Neural cell (in vitro differentiated cells): Measurements from ENCODE around the gene ZNF862.

ENCODE experiments used
- POLR2AphosphoS5 ChIP-seq: IDR thresholded peaks from 2 replicates; pipeline ENCODE4 v1.6.1; 2012
- TAF1 ChIP-seq: IDR thresholded peaks from 2 replicates; pipeline ENCODE4 v1.6.1; 2012; ENCODE audit warnings: low read depth
- TF ChIP-seq, protein P1 (sequence below): fragments of 450-650 bp; IDR thresholded peaks from 2 replicates; pipeline ENCODE4 v1.5.1; 2014; ENCODE audit warnings: antibody characterized with exemption, mild to moderate bottlenecking, moderate library complexity; ENCODE audit not compliant: poor library complexity, severe bottlenecking
- TF ChIP-seq, protein P2 (sequence below): IDR thresholded peaks from 2 replicates; pipeline ENCODE4 v1.6.1; 2012; ENCODE audit warnings: borderline replicate concordance

DNA sequence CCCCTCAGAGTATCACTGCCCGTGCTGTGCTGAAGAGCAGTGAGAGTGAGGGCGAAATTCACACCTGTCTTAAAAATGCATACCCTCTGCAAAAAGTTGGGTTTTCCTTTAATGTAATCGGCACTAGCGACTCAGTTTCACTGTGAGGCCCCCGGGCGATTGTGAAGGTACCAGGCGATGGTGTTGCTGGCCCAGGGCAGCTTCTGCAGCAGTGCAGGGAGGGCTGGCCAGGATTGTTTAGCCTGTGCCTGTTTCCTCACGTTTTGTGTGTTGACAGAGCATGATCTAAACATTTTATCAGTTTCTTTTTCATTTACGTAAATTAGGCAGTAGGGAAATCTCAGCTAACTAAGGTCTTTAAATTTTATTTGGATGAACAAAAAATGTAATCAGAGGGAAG is 13.3 kb downstream of the ZNF862 start:
- TF ChIP-seq, protein P1, sequence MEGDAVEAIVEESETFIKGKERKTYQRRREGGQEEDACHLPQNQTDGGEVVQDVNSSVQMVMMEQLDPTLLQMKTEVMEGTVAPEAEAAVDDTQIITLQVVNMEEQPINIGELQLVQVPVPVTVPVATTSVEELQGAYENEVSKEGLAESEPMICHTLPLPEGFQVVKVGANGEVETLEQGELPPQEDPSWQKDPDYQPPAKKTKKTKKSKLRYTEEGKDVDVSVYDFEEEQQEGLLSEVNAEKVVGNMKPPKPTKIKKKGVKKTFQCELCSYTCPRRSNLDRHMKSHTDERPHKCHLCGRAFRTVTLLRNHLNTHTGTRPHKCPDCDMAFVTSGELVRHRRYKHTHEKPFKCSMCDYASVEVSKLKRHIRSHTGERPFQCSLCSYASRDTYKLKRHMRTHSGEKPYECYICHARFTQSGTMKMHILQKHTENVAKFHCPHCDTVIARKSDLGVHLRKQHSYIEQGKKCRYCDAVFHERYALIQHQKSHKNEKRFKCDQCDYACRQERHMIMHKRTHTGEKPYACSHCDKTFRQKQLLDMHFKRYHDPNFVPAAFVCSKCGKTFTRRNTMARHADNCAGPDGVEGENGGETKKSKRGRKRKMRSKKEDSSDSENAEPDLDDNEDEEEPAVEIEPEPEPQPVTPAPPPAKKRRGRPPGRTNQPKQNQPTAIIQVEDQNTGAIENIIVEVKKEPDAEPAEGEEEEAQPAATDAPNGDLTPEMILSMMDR, result no peak
- no peak for TF ChIP-seq POLR2AphosphoS5
- TF ChIP-seq, protein P2, sequence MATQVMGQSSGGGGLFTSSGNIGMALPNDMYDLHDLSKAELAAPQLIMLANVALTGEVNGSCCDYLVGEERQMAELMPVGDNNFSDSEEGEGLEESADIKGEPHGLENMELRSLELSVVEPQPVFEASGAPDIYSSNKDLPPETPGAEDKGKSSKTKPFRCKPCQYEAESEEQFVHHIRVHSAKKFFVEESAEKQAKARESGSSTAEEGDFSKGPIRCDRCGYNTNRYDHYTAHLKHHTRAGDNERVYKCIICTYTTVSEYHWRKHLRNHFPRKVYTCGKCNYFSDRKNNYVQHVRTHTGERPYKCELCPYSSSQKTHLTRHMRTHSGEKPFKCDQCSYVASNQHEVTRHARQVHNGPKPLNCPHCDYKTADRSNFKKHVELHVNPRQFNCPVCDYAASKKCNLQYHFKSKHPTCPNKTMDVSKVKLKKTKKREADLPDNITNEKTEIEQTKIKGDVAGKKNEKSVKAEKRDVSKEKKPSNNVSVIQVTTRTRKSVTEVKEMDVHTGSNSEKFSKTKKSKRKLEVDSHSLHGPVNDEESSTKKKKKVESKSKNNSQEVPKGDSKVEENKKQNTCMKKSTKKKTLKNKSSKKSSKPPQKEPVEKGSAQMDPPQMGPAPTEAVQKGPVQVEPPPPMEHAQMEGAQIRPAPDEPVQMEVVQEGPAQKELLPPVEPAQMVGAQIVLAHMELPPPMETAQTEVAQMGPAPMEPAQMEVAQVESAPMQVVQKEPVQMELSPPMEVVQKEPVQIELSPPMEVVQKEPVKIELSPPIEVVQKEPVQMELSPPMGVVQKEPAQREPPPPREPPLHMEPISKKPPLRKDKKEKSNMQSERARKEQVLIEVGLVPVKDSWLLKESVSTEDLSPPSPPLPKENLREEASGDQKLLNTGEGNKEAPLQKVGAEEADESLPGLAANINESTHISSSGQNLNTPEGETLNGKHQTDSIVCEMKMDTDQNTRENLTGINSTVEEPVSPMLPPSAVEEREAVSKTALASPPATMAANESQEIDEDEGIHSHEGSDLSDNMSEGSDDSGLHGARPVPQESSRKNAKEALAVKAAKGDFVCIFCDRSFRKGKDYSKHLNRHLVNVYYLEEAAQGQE, result no peak
- TF ChIP-seq TAF1, result no peak
